HG03571 (cell line): ENCODE data around the gene USP28.

Experiments used
- ATAC-seq: cut with Tn5 transposase; IDR thresholded peaks from one replicate; pipeline ENCODE4 v1.9.1; 2021; ENCODE audit not compliant: unreplicated experiment

The USP28 gene

DNA sequence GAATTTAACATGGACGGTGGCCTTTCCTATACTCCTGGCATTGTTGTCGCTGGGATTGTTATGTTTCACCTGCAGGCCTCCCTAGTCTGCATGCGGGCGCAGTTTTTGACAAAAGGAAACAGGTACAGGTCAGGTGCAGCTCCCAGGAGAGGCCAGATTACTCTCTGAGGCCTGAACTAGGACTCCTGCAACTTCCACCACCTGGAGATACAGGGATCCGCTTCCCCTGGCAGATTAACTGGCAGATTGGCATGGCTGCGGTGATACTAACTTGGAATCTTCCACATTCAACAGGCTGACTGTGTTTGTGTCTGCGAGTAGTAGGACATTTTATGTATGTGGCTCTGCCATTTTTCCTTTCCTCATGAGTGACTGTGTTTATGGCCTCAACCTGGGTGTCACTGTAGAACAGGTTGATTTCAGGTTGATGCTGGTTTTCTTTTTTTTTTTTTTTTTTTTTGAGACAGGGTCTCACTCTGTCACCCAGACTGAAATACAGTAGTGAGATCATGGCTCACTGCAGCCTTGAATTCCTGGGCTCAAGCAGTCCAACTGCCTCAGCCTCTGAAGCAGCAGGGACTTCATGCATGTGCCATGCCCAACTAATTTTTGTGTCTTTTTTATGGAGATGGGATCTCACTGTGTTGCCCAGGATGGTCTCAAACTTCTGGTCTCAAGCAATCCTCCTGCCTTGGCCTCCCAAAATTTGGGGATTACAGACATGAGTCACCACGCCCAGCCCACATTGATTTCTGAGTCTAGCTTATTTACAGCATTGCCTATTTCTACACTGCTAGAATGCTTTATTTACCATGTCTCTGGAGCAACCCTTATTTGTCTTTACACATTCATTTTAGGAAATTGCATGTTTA lies 1.7 kb upstream of the USP28 start:
- ATAC-seq, result no peak

DNA sequence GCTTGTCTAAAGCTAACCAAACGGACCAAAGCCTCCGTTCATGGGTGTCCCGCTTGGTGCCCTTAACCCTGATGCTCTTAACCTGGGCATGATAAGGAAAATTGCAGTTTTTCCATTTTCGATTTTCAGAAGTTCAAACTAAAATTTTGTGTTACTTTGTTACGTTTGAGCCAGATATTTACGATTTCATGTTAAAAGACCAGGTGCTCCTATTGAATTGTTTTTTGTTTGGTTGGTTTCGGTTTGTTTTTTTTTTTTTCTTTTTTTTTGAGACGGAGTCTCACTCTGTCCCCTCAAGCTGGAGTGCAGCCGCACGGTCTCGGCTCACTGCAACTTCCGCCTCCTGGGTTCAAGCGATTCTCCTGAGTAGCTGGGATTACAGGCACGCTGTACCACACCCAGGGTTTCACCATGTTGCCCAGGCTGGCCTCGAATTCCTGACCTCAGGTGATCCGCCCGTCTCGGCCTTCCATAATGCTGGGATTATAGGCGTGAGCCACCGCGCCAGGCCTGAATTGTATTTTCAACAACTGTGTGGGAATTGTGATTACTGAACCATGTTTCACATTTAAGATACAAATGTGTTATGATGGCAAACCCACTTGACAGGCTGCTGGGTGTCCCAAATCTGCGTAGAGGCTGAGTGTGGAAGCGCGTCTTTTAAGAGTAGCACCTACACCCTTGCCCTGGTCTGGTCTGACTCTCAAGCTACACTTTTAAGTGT lies 864 bp upstream of the USP28 start:
- no peak for ATAC-seq

DNA sequence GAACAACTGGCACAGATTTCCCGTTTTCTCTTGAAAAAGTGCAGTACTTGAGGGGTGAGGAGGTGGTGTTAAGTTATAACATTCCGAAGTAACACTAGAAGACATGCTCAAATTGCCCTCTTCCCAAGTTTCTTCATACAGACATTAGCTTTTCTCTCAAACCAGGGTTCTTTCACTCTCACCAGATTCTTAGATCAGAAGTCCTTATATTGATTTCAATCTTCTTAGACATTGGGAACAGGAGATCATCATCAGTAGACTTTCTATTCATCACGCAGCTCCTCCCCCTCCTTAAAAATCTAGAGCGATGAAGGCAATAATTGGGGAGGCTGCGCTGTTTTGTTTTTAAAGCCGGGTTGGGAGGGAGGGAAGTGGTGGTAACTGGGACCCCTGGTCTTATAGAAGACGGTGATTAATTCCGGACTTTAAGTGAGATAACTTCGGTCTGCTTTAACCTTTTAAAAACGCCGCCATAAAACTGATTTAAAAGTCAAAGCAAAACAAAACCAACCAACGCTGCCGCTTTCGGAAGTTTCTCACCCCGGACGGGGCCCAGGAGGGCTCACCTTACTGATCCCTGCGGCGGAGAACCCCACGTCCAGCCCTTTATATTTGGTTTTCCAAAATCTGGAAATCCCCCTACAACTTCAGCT lies 665 bp downstream of the USP28 start:
- ATAC-seq, result peak; percentile 29

DNA sequence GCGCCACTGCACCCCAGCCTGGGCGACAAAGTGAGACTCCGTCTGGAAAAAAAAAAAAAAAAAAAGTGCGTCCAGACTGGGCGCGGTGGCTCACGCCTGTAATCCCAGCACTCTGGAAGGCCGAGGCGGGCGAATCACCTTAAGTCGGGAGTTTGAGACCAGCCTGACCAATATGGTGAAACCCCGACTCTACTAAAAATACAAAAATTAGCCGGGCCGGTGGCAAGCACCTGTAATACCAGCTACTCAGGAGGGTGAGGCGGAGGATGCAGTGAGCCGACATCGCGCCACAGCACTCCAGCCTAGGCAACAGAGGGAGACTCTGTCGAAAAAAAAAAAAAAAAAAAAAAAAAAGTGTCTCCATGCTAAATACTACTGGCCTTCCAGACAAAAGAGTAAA lies 1.3 kb downstream of the USP28 start:
- ATAC-seq, result no peak

DNA sequence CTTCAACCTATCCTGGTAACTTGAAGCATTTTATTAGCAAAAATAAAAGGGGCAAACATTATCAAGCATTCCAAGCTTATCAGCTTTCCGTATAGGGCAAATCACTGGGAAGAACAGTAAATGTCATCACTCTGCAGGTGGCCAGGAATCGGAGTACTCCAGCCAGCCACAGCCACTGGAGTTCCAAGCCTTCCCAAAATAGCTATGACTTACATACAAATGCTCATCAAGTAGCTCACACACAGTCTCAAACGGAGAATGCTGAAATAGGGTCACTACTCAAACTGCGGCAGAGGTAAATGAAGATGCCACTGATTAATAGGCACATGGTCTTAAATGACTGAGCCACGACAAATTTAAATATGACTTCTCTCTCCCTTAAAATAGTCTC lies 2.1 kb downstream of the USP28 start:
- no peak for ATAC-seq

DNA sequence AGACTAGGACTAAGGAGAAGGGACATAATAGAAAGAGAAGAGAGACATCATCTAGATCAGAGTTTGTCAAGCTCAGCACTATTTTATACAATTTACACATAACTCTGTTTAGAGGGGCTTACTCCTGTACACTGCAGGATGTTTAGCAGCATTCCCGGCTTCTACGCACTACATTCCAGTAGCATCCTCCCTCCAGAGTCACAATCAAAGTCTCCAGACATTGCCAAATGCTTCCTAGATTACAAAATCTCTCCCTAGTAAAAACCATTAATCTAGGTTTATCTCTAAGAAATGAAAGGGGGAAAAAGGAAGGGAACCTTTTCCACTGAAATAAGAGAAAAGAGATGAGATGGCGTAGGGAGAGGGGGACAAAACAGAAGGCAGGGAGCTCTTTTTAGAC lies 4.0 kb downstream of the USP28 start:
- ATAC-seq, result no peak

DNA sequence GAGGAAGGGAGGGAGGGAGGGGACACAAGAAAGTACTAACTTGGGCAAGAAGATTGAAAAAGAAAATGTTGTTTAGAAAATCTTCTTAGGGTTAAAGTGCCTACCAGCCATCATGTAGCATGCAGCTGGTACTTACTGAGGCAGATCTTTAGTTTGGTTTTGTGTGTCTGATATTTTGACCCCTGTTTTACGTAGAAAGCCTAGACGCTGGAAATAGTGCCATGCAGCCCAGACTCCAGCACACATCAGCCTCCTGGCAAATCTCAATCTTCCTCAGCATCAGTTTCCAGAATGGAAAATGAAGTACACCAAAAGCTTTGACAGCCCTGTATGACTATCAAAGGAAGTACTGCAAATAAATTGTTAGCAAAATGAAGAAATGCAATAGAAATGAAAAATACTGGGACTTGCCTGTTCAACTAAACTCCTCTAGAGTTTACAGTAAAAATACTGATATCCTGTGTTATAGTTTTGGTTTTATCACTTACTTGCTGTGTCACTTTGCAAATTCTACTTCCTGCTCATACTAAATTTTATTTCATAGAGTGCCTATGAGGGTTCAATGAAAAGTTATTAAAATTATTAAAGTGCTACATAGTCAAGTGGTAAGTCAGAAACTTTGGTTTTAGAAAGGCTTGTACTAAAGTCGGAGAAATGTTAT lies 7.4 kb downstream of the USP28 start:
- no peak for ATAC-seq

DNA sequence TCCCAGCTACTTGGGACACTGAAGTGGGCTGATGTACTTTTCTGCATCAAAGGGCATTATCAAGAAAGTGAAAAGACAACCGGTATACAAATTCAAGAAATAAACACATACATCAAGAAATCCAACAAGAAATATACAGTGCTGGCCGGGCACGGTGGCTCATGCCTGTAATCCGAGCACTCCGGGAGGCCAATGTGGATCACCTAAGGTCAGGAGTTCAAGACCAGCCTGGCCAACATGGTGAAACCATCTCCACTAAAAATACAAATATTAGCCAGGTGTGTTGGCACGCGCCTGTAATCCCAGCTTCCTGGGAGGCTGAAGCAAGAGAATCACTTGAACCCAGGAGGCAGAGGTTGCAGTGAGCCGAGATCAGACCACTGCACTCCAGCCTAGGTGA lies 9.5 kb downstream of the USP28 start:
- no peak for ATAC-seq

DNA sequence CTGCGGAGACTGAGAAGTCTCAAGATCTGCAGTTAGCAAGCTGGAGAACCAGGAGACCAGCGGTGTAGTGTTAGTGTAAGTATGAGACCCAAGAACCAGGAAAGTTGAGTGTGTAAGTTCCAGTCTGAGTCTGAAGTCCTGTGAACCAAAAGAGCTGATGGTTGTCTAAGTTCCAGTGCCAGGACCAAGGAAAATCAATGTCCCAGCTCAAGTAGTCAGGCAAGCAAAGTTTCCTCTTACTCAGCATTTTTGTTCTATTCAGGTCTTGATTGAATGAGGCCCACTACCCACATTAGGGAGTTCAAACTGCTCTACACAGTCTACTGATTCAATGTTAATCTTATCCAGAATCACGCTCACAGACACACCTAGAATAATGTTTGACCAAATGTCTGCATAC lies 11.0 kb downstream of the USP28 start:
- ATAC-seq, result no peak

DNA sequence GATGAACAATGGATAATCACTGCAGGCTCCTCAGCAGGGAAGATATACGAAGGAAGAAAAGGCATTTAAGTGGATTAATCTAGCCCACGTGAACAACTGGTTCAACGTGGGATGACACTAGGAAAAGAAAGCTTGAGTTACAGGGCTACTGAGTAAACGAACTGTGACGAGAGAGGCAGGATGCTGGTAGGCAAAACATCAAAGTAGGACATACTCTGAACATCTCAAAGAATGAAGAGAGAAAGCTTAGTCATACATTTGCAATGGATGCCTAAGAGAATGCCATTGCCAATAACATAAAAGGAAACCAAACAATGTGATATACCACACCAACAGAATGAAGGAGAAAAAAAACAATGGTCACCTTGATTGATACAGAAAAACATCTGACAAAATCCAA lies 12.9 kb downstream of the USP28 start:
- ATAC-seq, result no peak

DNA sequence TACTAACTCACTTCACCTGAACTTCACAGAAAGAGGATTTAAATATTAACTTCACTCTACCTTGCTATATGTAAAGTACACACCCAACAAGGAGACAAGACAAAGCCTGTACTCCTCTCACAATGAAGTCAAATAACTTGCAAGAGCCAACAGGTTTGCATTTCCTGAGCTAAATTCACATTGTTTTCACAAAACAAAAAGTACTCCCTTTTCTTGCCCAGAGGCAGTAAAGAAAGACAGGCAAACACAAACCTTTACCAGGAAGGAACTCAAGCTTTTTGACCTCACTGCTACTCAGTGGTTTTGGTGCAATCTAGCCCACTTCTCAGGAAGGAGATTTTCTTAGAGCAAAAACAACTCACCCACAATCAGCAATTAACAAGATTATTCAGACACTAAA lies 15.7 kb downstream of the USP28 start:
- ATAC-seq, result no peak

DNA sequence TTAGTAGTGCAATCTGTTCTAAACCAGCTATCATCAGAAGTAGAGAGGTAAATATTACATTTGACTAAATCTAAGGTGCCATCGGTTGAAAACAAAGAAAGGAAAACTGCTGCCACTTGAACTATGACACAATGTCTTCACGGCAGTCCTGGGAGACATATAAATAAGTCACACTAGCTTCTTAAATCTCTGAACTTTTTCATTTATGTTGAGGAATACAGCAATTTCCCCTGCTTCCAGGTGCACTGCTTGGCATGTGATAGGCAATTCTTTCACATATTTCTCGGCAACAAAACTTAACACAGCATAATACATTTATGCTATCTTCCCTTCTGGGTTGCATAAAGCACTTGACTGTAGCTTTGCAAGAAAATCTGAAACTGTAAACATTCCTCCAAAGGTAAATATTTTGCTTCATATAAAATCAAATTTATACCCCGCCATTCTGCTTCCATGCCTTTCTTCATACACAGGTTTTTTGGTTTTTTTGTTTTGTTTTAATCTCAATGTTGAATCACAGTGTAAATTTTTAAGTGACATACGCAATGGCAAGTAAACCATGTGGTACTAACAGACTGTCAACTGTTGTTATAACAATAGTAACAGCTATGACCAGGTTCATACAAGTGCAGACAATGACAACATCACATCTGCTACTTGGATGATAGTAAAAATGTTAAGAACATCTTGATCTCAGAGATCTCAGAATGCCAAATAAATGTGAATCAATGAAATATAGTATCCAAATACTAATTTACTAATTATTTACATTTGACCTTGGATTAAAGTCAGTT lies 18.2 kb downstream of the USP28 start:
- ATAC-seq, result no peak

DNA sequence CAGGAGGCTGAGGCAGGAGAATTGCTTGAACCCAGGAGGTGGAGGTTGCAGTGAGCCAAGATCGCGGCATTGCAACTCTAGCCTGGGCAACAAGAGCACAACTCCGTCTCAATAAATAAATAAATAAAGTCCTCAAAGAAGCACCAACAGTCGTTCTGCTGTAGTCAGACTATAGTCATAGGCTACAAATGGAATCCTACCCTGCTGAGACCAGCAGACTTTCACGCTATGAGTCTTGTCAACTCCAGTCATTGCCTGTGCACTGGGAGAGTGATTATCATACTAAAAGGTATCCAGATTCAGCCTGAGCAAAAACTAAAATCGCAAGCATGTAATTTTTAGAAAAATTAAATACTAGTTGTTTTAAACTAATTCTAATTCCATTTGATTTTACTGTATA lies 19.6 kb downstream of the USP28 start:
- no peak for ATAC-seq

DNA sequence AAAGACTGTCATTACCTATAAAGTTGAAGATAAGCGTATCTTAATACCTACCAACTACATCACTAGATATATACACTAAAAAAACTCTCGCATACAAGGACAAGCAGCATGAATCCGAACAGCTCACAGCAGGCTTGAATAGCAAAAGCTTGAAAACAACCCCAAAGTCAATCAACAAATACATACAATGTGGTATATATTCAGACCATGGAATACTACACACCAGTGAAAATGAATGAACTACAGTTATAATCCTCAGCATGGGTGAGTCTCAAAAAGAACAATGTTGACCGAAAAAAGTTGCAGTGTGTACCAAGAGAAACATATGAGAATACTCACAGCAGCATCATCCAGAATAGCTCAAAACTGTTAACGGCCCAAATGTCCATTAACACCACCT lies 25.2 kb downstream of the USP28 start:
- no peak for ATAC-seq

DNA sequence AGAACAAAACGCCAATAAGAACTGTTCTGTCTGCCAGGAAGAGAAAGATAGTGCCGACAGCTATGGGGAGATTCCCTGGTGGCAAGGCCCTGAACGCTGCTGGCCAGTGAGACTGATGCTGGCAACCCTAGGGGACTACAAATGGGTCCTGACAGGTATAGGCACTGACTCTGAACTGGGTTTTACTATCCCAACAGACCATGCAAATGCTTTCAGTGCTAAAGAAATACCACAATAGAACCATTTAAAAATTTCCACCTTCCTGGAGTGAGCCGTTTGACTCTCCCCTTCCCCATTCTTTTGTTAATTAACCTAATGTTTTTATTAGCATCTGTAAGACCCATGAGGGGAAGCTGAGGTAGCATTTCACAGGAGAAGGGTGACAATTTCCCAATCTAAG lies 25.7 kb downstream of the USP28 start:
- ATAC-seq, result no peak

DNA sequence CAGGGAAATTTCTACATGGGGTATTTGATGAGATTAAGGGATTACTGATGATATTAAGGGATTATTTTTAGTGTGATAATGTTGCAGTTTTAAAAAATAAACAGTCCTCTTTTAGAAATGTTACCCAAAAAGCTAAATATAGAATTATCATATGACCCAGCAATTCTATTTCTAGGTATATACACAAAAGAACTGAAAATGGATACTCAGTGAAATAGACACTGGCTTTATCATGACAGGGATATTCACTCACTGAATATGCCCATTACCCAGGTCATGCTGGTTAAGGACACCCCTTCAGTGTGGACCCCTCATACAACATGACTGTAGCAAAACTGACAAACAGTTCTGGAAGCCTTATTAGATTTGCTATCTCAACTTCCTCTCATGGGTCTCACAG lies 27.8 kb downstream of the USP28 start:
- ATAC-seq, result no peak

DNA sequence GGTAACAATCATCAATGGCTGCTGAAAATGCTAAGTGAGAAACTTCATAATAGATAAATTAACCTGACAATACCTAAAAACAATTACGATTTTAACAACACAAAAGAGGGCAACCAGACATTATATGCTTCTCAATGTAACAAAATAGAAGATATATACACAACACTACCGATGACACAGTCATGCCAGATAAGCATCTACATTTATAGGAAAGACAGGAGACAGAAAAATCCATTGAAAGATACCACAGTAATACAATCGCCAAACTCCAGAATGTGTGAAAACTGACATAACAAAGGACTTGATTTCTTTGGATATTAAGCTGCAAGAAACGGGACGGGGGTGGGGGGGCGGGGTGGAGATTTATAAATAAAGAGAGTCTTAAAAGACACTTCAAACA lies 28.3 kb downstream of the USP28 start:
- no peak for ATAC-seq

DNA sequence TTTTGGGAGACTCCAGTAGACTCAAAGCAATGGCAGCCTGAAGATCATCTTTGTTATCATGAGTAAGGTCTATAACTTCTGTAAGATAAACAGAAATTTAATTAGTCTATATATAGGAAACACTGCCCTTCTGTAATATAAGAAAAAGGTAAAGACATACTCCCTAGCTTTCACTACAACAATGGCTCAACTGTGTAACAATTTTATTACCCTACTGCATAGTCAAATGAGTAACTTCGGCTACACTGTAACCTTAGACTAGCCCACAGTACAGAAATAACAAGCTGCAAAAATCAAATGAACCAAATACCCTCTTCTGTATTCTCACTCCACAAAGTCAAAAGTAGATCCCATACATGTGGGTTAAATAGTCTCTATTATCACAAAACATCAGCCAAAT lies 33.7 kb downstream of the USP28 start:
- no peak for ATAC-seq

DNA sequence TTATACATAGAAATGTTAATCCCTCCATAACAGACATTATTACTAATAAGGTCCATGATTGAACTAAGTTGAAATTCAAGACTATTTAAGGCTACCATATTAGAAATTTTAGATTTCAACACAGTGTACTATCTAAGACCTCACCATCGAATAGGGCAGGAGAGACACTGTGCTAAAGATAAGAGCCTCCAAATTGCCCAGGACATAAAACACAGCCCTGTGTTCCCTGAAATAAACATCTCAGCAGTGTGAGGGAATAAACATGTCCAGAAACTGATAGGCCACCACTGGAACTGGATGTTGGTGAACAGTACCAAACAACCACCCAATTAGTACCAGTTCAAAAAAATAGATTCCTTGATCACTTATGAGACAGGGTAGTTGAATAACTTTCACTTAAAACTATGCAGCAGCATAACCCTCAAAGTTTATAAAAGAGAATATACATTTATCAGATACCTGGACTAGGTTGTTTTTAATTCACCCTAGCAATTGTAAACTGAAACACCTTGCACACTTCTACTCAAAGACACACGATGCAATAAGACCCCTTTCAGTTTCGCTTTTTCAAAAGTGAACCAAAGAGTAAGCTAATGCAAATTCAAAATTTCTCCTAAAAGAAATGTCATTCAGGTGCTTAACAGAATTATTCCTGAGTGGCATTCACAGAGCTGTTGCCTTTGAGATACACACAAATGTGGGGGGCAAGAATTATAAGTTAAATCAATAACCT lies 34.3 kb downstream of the USP28 start:
- ATAC-seq, result no peak

DNA sequence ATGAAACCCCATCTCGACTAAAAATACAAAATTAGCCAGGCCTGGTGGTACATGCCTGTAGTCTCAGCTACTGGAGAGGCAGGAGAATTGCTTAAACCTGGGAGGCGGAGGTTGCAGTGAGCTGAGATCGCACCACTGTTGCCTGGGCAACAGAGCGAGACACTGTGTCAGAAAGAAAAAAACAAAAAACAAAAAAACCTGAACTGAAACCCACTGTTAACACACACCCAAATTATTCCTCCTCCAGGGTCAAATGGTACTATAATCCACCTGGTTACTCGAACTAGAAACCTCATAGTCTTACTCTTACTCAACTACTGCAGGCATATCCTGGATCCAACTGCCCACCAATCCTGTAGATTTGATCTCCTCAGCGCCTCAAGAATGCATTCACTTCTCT lies 35.5 kb downstream of the USP28 start:
- ATAC-seq, result peak; percentile 77
